ENCODE results near the gene SYT7. TPM values are rescaled to one million over a fixed set of nuclear protein-coding genes. Genes with fewer than 3 reads are reported as not detected.

The SYT7 gene
- total and polyA plus RNA-seq, 8 donors = 4.3 to 59.4 (median 12.5) TPM

DNA sequence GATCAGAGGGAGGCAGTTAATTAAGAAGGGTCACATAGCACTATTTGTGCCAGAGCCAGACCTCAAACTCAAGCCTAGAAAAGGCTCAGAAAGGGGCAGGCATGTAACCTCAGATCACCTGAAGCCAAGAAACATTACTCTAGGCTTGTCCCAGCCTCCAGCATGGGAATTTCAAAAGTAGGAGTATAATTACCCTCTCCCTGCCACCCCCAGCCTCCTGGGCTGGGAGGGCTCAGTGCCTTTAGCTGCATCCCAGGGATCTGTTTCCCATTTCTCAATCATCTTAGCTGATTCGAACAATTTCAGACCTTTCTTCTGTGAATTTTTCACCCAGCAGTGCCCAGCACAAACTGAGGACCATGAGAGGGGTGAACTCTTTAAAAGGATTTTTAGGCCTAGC is 105.4 kb downstream of the SYT7 start:
- Histone ChIP-seq H3K9me3 (no peaks in the 10 kb centered on the region), H3K27ac (no peak overlapping the region), H3K4me1 (no peaks in the 10 kb centered on the region), H3K27me3 (peaks cover 0 to 3% (median 0%) of the 10 kb centered on the region in 4 donors), H3K4me3 (no peak overlapping the region), H3K36me3 (no peaks in the 10 kb centered on the region)
- TF ChIP-seq, protein P1, sequence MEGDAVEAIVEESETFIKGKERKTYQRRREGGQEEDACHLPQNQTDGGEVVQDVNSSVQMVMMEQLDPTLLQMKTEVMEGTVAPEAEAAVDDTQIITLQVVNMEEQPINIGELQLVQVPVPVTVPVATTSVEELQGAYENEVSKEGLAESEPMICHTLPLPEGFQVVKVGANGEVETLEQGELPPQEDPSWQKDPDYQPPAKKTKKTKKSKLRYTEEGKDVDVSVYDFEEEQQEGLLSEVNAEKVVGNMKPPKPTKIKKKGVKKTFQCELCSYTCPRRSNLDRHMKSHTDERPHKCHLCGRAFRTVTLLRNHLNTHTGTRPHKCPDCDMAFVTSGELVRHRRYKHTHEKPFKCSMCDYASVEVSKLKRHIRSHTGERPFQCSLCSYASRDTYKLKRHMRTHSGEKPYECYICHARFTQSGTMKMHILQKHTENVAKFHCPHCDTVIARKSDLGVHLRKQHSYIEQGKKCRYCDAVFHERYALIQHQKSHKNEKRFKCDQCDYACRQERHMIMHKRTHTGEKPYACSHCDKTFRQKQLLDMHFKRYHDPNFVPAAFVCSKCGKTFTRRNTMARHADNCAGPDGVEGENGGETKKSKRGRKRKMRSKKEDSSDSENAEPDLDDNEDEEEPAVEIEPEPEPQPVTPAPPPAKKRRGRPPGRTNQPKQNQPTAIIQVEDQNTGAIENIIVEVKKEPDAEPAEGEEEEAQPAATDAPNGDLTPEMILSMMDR (IDR thresholded peaks at IDR 0.05) = no peak
- 84 to 95% methylated on average over 1 of the region's 1 CpG for WGBS, 2 donors
- no peak for ATAC-seq
- no peak for DNase-seq
- no peak for FAIRE-seq
- intact Hi-C loops (cut with DNase I) = loop anchor here in 1 of 3 donors (5.0 to 10.0 kb wide), 2 partner anchors 42 to 159 kb away; no protein-coding TSS in a partner anchor

DNA sequence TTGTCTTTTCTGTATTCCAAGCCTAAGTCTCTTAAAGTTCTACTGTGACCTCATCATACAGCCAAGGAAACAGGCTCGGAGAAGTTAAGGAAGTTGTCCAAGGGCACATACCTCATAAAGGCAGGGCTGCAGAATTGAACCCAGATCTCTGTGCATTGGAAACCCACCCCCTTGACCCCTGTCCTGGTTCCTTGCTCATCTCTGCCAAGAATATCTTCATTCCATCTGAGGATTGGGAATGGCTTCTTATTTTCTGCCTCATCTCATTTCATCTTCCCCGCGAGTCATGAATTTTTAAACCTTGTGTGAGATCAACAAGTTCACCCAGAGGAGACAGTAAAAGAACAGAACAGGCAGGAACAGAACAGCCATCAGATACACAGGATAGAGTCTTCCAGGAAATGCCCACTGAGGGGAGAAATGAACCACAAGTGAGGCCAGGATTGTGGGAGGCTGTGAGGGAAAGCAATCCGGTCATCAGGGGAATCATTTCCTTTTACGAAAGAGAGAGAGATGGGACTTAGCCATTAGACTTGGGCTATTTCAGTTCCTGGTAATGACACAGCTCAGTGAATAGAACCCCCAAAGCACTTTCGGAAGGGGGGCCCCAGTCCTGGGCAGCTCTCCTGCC is 106.7 kb downstream of the SYT7 start:
- Histone ChIP-seq H3K9me3 (no peaks in the 10 kb centered on the region), H3K4me3 (no peak overlapping the region), H3K4me1 (no peaks in the 10 kb centered on the region), H3K36me3 (no peaks in the 10 kb centered on the region), H3K27ac (no peak overlapping the region), H3K27me3 (peaks cover 0 to 3% (median 0%) of the 10 kb centered on the region in 4 donors)
- 88 to 93% methylated on average over 6 of the region's 6 CpGs for WGBS, 2 donors
- intact Hi-C loops (cut with DNase I) = loop anchor here in 1 of 3 donors (10.0 kb wide), 1 partner anchor 161 kb away; no protein-coding TSS in a partner anchor
- ATAC-seq (no peak), DNase-seq (no peak), FAIRE-seq (no peak)
- TF ChIP-seq, protein P1 (IDR thresholded peaks at IDR 0.05) = no peak

DNA sequence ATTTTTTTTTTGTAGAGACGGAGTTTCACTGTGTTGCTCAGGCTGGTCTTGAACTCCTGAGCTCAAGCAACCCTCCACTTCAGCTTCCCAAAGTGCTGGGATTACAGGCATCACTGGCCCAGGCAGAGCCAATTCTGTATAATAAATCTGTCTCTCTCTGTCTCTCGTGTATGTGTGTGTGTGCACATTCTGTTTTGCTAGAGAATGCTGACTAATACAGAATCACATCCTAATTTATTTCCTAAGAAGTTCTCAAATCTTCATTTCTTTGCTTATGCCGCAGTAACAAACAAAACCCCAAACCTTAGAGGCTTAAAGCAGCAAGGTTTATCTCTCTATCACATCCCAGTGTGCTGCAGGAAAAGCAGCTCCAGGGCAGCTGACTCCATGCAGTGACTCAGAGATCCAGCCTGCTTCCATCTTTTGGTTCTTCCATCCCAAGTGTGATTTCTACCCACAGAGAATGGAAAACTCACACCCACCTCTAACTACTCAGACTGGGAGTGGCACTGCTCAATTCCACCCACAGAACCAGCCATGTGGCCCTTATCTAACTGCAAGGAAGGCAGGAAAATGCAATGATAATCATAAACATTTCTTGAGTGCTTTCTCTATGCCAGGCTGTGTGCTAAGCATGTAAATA is 107.4 kb downstream of the SYT7 start:
- ATAC-seq (no peak), DNase-seq (no peak), FAIRE-seq (no peak)
- Histone ChIP-seq H3K9me3 (no peaks in the 10 kb centered on the region), H3K36me3 (no peaks in the 10 kb centered on the region), H3K4me1 (no peaks in the 10 kb centered on the region), H3K27me3 (peaks cover 0 to 3% (median 0%) of the 10 kb centered on the region in 4 donors), H3K4me3 (no peak overlapping the region), H3K27ac (no peak overlapping the region)
- intact Hi-C loops (cut with DNase I) = loop anchor here in 1 of 3 donors (10.0 kb wide), 1 partner anchor 161 kb away; no protein-coding TSS in a partner anchor
- WGBS, 2 donors = 91 to 97% methylated on average over 3 of the region's 3 CpGs
- TF ChIP-seq, protein P1 (IDR thresholded peaks at IDR 0.05) = no peak

DNA sequence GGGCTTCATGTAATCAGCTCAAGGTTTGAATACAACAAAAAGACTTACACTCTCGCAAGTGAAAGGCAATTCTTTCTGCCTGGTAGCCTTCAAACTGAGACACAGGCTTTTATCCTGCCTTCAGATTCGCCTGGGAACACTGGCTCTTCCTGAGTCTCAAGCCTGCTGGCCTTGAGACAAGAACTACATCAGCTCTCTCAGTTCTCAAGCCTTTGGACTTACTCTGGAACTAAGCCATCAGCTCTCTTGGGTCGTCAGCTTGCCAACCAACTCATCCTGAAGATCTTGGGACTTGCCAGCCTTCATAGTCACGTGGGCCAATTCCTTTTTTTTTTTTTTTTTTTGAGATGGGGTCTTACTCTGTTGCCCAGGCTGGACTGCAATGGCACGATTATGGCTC is 108.0 kb downstream of the SYT7 start:
- Histone ChIP-seq H3K4me3 (no peak overlapping the region), H3K27me3 (peaks cover 0 to under 1% (median 0%) of the 10 kb centered on the region in 4 donors), H3K27ac (no peak overlapping the region), H3K9me3 (no peaks in the 10 kb centered on the region), H3K36me3 (no peaks in the 10 kb centered on the region), H3K4me1 (no peaks in the 10 kb centered on the region)
- FAIRE-seq (no peak), DNase-seq (no peak), ATAC-seq (peak in 2 of 4 donors; percentile 16 to 33)
- WGBS, 2 donors = 84 to 87% methylated on average over 5 of the region's 5 CpGs
- intact Hi-C loops (cut with DNase I) = loop anchor here in 1 of 3 donors (10.0 kb wide), 1 partner anchor 162 kb away; no protein-coding TSS in a partner anchor
- TF ChIP-seq, protein P1 (IDR thresholded peaks at IDR 0.05) = no peak
